GM19023 (cell line): ENCODE results near the gene KRTAP10-5.
"Not testable (repeated sequence)": the region's sequence is repeated elsewhere in the genome, so short reads cannot be mapped to it uniquely, and the experiment has no call there.

Experiments used
- ATAC-seq: cut with Tn5 transposase; IDR thresholded peaks from one replicate; pipeline ENCODE4 v1.9.1; 2021; ENCODE audit warnings: mild to moderate bottlenecking, moderate library complexity; ENCODE audit not compliant: unreplicated experiment

Gene KRTAP10-5

DNA sequence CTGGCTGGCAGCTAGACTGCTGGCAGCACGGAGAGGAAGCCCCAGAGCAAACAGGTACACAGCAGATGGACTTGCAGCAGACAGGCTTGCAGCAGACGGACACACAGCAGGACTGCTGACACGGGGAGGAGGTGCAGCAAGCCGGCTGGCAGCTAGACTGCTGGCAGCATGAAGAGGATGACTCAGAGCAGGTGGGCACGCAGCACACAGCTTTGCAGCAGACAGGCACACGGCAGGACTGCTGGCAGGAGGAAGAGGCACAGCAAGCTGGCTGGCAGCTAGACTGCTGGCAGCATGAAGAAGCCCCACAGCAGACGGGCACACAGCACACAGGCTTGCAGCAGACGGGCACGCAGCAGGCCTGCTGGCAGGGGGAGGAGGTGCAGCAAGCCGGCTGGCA, 29.6 kb downstream of the KRTAP10-5 start:
- ATAC-seq: no peak

DNA sequence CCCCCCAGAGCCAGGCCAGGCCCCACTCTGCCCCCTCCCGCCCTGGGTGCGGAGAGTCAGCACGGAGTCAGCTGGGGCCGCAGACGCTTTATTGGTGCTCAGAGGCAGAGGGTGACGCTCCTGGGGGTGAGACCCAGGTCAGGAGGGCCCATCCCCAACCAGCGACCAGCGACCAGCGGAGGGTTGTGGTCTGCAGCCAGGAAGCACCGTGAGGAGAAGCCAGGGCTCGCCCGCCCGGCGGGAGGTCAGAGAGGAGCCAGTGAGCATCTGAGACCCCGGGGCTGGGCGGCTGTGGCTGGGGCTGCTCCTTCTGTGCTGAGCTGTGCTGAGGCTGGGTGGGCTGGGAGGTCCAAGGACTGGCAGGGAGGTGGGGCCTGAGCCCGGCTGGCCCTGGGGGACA, 30.1 kb downstream of the KRTAP10-5 start:
- ATAC-seq: not testable (repeated sequence)

DNA sequence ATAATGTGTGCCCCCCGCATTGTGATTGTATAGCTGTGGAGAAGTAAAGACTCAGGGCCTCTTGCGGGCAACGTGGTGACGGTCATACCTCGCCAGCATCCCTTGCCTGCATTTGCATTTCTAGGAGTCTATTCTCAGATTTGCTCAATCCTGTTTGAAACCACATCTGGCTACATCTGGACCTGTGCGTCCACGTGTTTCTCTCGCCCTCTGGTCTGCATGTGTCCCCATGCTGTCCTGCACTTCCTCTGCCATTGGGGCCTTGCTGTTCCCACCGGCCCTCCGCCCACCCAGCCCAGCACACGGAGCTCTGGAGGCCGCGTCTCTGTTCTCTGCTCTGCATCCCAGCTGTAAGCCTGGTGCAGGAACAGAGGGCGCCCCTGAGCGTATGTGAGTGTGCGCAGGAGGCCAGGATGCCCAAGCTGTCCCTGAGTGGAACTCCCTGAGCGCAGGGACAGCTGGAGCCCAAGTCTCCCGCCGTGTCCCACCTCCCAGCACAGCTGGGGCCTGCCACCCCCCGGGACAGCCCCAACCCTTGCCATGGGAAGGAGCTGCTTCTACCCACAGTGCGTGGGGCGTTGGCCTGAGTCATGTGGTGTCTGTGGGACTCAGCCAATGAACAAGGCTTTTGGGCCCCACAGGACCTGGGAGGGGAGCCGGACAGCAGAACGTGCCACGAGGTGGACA, 30.7 kb downstream of the KRTAP10-5 start:
- ATAC-seq: no peak

DNA sequence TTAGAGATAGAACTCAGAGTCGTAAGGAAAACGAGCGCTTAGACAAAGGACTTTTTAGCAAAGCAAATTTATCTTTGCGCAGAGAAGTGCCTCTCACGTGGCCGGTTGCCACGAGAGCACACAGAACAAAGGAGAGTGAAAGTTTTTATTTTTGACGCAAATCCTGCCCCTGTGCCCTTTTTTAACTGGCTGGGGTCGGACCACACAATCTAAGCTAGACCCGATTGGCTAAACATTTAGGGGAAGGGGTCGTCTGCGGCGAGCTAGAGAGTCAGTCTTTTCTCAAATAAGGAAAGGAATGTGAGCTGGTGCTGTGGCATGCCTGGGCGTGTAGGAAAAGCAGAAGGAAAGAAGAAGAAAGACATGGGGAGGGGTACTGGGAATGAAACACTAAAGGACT, 31.5 kb downstream of the KRTAP10-5 start:
- ATAC-seq: no peak

DNA sequence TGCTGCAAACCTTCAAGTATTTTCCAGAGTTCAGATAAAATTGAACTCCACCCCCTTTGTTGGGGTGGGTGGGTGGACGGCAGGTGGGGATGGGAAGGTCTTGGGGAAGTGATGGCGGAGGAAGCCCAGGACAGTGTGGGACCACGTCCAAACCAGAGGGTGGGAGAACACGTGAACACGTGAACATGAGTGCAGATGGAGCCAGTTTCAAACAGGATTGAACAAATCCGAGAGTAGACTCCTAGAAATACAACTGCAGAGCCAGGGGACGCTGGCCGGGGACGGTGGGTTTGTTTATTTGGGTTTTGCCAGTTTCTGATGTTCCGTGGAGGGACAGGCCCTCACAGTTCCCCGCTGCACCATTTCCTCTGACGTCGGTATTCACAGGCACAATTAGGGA, 32.0 kb downstream of the KRTAP10-5 start:
- no peak for ATAC-seq

DNA sequence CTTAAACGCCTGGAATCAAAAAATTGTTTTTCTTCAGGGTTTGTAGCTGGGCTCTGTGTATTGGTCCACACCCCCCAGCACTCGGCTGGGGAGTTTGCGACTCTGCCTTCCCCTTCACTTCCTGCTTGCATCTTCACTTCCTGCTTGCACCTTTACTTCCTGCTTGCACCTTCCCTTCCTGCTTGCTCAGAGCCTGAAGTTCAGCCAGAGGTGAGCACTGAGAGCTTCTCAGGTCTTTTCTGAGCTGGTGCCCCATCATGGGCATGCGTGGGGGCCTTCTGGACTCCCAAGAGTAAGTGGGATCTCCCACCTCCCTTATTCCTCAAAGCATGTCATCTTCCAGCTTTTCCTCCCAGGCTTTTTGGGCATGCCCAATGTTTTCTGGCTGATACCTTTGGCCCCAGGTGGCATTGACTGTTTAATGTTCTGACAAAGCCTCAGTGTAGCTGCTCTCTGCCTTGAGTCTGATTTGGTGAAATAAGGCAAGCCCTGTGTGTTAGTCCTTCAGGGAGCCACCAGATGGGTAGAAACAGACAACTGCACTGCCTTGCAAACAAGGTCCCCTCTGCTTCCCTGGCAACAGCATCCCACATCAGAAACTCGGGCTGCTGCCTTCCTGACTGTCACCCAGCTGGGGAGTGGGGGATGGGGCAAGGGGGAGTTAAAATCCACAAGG, 32.6 kb downstream of the KRTAP10-5 start:
- ATAC-seq: no peak

DNA sequence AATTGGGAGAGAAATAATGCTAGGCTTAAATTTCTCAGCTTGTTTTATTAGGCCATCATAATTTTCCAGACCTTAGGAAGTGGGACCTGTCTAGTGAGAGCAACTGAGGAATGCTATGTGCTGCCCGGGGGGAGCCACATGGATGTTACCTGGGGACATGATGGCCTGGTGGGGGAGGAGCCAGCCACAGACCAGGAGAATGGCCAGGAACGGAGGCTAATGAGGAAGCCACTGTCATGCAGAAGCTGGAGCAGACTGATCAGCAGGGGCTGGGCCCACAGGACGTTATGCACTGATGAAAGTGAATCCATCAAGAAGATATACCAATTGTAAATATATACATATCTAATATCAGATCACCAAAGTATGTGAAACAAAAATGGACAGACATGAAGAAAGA, 35.8 kb downstream of the KRTAP10-5 start:
- ATAC-seq: no peak

DNA sequence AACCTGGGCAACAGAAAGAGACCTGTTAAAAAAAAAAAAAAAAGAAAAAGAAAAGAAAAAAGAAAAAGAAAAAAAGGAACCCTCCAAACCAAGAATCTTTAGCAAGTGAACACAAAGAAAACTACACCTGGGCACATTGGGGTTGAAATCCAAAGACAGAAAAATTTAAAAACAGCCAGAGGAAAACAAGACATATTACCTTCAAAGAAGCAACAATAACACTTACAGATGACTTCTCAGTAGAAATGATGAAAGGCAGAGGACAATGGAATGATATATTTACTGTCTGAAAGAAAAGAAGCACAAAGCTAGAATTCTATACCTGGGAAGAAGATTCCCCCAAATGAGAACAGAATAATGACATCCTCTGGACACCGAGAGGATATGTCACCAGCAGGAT, 37.7 kb downstream of the KRTAP10-5 start:
- ATAC-seq: no peak

DNA sequence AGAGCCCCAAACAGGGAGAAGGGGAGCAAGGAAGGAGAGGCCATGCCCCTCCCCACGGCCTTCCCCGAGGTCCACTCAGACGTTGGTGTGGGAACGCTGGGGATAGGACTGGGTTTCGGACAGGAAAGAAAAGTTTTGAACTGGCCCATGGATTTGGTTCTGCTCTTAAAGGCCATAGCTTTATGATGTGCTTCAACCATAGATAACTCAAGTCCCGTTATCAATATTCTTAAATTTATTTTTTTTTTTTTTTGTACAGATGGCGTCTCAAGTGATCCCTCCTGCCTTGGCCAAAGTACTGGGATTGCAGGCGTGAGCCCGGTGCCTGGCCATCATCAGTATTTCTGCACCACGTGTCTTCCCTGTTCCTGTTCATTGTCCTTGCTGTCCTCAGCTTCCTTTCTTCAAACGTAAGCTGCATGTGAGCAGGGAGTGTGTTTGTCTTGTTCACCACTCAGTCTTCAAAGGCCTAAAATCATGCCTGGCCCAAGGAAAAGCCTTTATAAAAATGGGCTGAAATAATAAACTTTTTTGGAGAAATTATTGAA, 39.6 kb downstream of the KRTAP10-5 start:
- ATAC-seq: no peak

DNA sequence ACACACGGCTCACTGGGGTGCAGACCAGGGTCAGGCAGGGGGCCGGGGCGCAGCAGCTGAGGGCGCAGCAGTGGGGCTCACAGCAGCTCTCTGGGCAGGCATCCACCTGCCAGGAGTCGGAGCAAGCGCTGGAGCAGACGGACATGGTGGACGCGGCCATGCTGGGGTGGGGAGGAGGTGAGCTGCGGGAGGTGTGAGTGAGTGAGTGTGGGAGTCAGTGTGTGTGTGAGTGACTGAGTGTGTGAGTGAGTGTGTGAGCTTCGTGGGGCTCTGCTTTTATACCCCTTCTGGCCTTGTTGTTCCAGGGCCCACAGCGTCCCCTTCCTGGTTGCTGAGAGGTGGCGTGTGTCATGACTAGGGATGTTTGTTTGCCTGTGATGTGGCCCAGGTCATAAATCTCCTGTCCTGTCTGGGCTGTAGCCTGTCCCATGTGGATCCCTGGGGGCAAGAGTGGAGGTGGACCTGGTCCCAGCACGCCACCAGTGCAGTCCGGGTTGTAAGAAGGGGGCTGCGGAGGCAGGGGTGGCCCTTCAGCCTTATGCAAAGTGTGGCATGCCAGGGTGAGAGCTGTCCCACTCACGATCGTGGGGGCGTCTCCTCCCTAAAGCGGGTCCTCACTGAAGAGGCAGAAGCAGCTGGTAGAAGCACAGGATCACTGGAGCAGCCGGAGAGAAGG, 40.3 kb downstream of the KRTAP10-5 start, which contains the start of gene KRTAP10-1:
KRTAP10-1 (minus strand) TSS at position 205 of the 676 bp plus-strand sequence; CDS start at position 160, 45 bp downstream.
- no peak for ATAC-seq

DNA sequence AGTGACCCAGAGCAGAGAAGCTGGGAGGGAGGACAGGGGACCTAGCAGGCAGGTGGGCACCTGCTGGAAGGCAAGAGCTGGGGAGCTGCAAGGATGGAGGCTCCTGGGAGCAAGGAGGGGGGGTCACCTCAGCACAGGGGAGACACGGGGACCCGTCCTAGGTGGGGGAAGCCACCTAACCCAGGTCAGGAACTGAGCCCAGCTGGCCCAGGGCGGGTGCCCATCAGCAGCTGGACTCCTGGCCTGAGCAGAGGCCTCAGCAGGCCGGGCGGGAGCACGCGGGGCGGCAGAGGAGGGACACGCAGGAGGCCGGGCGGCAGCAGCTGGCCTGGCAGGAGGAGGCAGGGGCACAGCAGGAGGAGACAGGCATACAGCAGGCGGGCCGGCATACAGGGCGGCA, 41.4 kb downstream of the KRTAP10-5 start:
- no peak for ATAC-seq

DNA sequence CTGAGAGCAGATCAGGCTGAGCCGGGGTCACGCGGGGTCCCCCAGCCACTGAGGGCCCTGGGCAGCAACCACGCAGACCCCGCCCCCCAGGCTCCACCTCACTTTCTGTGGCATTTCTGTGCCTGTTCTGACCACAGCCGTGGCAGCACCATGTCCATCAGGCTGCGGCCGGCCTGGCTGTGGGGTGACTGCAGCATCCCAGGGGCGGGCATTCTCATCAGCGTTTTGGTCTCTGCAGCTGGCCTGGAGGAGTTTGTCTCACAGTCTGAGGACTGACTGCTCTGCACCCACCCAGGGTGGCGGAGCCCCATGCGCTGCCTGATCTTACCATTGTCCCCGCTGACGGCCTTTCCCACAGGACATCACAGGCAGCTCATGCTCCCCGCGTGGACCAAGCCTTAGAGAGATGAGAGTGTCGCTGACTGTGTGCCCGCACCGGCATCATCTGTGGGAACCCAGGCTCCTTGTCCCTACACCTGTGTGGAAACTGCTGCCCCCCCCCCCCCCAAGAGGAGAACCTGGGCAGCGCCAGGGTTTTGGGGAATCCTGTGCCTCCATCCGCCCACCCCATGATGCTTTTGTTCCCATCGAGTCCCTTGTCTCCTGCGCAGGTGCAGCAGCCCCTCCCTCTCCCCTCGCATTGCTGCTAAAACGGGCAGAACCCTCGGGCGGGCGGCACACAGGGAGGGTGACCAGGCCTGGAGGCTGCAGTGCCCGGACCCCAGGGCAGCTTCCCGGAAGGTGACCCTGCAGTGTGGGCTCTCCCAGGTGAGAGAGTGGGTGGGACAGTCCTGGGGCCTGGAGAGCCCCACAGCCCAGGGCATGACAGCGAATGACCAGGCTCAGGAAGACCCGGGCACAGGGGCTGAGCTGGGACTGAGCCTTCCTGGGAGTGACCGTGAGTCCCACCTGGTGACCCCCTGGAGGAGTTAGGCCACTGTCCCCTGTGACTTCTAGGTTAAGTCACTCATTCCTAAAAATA, 42.2 kb downstream of the KRTAP10-5 start:
- no peak for ATAC-seq

DNA sequence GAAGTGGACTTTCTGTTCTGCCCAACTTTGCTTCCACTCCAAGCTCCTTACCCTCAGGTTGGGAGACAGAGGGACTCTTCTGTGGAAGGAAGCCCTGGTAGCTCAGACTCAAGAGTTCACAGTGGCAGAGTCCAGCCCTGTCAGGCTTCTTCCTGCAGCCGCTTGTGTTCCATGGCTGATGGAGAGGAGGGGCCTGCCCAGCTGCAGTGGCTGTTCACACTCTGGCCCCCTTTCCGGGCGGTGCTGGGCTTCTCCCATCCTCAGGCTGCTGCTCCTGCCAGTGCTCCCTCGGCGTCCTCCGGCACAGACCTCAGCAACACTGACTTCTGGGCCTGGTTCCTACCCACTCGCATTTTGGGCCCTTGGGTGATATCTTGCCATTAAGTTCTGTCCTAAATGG, 44.4 kb downstream of the KRTAP10-5 start:
- no peak for ATAC-seq

DNA sequence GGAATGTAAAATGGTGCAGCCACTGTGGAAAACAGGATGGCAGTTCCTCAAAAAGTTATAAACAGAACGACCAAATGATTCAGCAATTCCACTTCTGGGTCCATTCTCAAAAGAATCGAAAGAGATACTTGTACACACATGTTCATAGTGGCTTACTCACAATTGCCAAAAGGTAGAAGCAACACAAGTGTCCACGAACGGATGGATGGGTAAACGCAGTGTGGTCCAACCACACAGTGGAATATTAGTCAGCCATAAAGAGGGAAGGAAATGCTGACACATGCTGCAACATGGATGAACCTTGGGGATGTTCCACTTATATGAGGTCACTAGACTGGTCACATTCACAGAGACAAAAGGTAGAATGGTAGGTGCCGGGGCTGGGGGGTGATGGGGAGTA, 45.7 kb downstream of the KRTAP10-5 start:
- no peak for ATAC-seq

DNA sequence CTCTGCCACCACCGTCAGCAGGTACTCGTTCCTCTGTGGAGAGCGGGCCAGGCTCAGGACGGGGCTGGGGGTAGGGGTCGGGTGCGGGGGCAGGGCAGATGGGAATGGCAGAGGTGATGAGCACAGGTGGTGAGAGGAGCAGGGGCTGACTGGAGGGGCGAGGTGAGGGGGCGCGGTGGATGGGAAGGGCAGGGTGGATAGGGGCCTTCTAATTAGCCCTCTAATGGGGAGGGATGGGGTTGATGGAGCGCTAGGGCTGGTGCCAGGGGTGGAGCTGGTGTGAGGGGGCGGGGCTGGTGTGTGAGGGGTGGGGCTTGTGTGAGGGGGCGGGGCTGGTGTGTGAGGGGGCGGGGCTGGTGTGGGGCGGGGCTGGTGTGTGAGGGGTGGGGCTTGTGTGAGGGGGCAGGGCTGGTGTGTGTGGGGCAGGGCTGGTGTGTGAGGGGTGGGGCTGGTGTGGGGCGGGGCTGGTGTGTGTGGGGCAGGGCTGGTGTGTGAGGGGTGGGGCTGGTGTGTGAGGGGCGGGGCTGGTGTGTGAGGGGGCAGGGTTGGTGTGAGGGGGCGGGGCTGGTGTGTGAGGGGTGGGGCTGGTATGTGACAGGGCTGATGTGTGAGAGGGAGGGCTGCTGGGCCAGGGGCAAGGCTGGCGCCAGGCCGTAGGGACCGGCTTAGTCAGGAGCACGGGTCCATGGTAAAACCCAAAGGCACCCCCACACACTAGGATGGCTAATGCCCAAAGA, 46.3 kb downstream of the KRTAP10-5 start:
- no peak for ATAC-seq

DNA sequence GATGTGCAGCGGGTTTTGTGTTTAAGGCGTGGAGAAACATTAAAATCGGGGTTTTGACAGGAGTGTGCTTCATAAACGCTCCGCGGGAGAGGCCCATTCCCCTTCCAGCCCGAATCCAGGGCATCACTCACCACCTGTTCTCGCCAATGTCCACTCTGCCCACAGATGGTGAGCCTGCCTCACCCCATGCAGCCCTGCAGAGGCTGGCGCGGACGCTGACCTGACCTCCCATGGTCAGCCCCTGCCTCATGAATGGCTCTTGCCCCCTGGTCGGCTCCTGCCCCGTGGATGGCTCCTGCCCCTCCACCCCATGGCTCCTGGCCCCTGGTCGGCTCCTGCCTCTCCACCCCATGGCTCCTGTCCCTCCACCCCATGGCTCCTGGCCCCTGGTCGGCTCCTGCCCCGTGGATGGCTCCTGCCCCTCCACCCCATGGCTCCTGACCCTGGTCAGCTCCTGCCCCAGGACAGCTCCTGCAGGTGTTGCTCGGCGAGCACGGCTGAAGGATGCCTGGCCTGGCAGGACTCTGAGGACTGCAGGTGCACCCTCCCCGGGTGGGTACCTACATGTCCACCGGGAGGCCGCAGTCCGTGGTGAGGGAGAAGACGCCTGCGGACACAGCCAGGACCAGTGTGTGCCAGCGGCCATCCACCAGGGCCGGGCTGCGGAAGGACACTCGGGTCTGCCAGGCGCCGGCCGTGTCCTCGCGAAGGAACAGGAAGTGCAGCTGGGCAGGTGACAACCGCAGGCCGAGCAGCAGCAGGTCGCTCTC, 47.1 kb downstream of the KRTAP10-5 start:
- ATAC-seq: no peak

DNA sequence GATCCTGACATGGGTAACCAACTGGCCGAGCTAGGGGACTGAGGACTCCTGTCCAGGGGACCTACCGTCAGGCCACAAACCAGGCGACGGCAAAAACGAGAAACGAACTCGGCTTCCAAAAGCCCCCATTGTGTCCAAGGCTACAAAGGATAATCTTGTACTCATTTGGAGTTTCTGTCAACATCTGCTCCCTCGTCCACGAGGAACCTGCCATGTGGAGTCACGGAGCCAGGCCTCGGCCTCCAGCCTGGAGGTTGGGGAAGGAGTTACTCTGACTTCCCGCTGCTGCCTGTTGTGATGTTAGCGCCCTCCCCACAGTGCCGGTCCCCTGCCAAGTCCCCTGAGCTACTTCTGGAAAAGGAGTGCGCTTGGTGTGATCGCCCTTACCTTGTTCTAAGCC, 47.7 kb downstream of the KRTAP10-5 start:
- no peak for ATAC-seq

DNA sequence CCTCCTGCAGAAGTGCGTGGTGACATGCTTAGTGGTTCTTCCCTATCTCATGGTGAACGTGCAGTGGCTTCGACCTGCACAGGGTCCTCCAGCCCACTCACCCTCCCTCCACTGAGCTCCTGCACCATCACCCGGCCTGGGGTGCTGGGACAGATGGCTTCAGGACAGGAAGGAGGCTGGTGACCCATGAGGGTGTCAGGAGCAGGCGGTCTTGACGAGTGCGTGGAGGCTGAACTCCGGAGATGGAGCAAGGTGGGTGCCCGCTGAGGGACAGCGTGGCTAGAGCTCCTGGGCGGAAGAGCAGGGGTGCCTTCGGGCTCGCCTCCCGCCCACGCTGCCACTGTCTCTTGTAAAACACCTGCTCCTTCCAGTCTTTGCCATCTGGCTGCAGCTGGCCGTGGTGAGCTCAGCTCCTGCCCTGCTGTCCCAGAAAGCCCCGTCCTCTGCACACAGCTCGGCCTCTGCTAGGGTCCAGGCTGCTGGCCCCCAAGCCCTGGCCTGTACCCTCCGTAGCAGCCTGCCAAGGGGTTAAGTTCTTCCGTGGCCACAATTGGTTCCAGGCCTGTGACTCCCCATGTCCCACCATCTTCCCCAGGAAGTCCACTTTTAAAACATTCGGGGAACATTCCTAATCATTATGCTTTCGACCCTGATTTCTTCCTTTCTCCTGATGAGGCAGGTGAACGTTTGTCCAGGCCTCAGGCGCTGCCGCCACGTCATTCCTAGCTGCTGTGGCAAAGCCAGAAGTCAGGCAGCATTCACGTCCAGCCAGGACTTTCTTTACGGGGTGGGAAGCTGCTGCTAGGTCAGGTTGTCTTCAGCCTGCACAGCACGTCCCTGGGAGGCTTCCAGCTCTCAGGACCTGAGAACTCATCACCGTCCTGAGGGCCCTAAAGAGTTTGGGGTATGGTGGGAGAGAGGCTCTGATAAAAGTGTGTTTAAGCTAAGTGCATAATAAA, 48.5 kb downstream of the KRTAP10-5 start:
- ATAC-seq: no peak
